Stimulated activated CD4-positive, alpha-beta T cell treated with anti-CD3 and anti-CD28 coated beads, TNF-alpha, amount 100 ng/mL, for 48 hours (primary cell): Measurements from ENCODE around the gene SMAD1.

ENCODE experiments used
- DNase-seq, 3 donors: peaks; one replicate each; pipeline ENCODE4 v3.0.0-alpha.2; 2020; ENCODE audit warnings: low read depth in 3 of 3

SMAD1 gene

DNA sequence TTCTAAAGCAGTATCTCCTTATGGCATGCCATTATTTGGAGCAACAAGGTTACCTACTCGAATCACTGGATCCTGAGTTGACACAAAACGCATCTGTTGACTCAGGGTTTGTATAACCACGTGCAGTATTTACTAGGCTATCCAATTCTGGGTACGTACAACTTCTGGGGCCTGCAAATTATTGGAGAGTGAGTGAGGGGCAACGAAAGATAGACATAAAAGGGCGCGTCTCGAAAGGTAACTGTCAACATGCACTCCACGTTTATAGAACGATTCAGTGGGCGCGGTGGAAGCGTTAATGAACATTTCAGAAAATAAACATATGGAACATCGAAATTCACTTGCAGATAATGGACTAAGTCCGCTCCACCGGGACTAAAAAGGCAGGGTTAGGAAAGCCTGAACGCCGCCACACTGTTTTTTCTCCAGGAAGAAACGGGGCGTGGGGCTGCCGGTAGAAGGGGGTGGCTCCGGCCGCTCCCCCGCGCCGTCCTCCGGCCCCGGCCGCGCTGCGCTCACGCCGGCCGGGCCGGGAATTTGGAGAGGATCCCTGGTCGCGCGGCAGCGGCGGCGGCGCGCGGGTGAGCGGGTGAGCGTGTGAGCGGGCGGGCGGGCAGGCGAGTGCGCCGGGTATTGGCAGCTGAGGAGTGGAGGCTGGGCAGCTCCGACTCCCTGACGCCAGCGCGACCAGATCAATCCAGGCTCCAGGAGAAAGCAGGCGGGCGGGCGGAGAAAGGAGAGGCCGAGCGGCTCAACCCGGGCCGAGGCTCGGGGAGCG, at the start of gene SMAD1:
Gene SMAD1 (plus strand): TSS at position 690 of the 778 bp plus-strand sequence. CDS start 32,761 bp downstream, outside the sequence.
- DNase-seq: peak in 2 of 3 donors; percentile 13 to 20

- DNase-seq: no peak
Measured at GRCh38 chr4:145433684-145434083, 48.0 kb upstream of the SMAD1 start.

GRCh38 chr4:145435646-145436045, 46.0 kb upstream of the SMAD1 start:
- no peak for DNase-seq

GRCh38 chr4:145436114-145436513, 45.5 kb upstream of the SMAD1 start:
- DNase-seq: no peak

DNA sequence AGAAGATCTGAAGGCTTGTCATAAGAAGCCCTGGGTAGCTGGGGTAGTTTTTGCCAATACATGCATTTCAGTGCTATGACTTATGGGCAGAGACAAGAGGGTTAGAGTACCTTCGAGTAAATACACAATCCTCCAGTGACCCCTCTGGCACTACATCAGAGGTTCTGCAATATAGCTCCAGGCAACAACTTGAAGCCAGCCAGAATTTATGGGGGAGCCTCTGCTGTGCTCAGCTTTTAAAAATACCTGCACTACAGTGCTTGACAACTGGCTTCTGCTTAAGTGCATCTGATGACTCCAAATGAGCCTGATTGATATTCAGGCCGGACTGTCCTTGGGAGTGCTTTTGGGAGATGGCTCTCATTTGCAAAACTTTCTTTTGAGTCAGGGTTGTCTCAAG, 44.9 kb upstream of the SMAD1 start:
- no peak for DNase-seq

GRCh38 chr4:145437466-145437865, 44.2 kb upstream of the SMAD1 start:
- no peak for DNase-seq

- DNase-seq: no peak
Measured at GRCh38 chr4:145438298-145438697, 43.4 kb upstream of the SMAD1 start.

GRCh38 chr4:145440292-145441007, 41.2 kb upstream of the SMAD1 start:
- no peak for DNase-seq

DNA sequence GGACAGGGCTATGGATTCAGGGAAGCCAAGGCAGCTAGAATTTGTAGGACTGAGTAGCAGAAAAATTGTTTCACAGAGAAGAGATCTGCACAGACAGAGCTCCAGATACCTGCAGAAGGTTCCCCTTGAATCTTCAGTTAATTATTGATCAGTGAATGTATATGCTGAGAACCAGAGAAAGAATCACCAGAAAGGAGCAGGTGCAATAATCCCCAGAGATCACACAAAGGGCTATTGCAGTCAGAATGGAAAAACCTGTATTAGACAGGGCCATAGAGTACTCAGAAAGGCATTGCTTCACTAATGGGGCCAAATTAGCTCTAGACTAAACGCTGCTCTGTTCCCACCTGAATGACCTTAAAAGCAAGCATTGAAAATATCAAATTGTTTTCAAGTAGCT, 35.5 kb upstream of the SMAD1 start:
- no peak for DNase-seq

DNA sequence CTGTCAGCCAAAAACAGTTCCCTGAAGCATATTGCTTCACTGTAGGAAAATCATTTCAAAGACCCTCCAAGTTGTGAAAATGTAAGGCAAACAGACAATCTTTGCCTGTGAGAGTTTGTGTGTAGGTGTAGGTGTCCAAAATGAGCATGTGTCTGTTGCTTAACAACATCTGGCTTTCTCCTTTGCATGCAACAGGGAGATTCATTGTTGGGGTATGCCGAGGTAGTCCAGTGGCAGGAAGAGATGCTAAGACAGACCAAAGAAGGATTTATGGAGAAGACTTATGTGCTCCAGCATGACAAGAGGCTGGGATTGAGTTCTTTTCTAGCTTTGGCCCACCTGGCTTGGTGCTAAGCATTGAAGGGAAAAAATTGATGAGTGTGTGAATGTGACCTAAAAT, 29.8 kb upstream of the SMAD1 start:
- no peak for DNase-seq

- DNase-seq: no peak
Measured at GRCh38 chr4:145452447-145453162, 29.0 kb upstream of the SMAD1 start.

GRCh38 chr4:145453163-145453520, 28.5 kb upstream of the SMAD1 start:
- DNase-seq: no peak

DNA sequence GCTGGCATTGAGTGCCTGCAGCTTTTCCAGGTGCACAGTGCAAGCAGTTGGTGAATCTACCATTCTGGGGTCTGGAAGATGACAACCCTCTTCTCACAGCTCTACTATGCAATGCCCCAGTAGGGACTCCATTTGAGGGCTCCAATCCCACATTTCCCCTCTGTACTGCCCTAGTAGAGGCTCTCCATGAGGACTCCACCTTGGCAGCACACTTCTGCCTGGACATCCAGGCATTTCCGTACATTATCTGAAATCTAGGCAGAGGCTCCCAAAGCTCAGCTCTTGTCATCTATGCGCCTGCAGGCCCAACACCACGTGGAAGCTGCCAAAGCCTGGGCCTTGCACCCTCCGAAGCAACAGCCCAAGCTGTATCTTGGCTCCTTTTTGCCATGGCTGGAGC, 8.4 kb upstream of the SMAD1 start:
- no peak for DNase-seq

DNA sequence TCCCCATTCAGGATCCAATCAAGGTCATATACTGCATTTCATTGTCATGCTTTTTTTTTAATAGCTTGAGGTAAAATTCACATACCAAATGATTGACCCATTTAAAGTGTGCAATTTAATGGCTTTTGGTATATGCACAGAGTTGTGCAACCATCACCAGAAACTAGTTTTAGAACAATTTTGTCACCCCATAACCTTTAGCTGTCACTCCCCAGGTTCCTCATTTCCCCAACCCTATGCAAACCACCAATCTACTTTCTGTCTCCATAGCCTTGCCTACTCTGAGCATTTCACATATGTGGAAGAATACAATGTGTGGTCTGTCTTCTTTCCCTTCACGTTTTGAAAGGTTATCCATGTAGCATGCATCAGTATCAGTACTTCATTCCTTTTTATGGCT, 1.4 kb upstream of the SMAD1 start:
- no peak for DNase-seq

- DNase-seq: no peak
Measured at GRCh38 chr4:145481942-145482208, 222 bp downstream of the SMAD1 start.

DNA sequence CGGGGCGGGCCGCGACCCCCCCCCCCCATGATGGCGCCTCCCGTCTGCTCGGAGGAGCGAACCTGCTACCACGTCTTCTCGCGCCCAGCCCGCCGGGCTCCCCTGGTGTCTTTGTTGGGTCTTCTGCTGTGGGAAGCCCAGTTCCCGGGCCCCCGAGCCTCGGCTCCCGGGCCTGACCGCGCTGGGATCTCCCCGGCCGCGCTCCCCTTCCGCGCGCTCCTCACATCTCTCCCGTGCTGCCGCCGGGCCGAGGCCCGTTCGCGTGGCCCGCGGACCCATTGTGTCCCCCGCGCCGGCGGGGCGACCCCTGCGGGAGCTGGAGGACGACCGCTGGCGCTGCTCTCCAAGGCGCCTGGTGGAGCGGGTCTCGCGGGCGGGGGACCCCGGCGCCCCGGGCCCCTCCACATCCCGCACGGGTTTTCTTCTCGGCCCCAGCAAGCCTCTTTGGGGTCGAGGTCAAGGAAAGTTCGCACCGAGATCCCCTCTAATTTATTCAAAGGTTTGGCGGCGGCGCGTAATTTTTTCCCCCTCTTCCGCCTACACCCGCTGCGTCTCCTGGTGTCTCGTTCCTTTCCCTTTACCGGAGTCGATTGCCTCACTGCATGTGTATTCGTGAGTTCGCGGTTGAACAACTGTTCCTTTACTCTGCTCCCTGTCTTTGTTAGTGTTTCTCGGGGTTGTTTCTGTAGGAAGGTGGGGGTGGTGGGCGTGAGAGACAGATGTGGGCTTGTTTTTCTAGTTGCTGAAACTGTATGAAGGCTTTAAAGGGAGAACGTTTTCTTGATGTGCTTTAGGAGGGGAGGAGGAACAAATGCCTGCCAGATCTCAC, 770 bp downstream of the SMAD1 start:
- DNase-seq: peak; percentile 54 to 67 (median 60)

DNA sequence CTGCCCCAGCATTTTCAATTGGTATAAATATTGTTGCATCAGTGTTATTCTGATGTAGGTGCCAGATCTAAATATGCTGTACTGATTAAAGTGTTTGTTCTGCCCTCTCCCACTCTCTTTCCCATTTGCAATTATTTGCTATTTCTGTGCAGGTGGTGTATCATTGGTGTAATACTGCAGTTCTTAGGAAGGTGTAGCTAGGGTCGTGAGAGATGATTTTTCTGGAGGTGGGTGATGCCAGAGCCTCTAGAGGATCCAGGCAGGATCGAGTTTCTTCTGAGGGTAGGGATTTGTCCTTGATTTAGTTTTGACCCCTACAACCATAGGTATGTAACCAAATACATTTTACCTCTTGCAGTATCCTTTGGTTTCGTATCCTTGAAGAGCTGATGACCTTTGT, 1.9 kb downstream of the SMAD1 start:
- DNase-seq: no peak

- DNase-seq: no peak
Measured at GRCh38 chr4:145484225-145484846, 2.7 kb downstream of the SMAD1 start.

DNA sequence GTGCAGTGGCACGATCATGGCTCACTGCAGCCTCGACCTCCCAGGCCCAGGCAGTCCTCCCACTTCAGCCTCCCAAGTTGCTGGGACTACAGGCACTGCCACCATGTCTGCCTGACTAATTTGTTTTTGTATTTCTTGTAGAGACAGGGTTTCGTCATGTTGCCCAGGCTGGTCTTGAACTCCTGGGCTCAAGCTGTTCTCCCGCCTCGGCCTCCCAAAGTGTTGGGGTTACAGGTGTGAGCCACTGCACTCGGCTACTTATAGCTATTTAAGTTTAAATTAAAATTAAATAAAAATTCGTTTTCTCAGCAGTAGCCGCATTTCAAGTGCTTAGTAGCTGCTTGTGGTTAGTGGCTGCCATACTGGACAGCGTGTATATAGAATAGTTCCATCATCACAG, 3.5 kb downstream of the SMAD1 start:
- DNase-seq: no peak

- no peak for DNase-seq
Measured at GRCh38 chr4:145486603-145487002, 5.0 kb downstream of the SMAD1 start.

DNA sequence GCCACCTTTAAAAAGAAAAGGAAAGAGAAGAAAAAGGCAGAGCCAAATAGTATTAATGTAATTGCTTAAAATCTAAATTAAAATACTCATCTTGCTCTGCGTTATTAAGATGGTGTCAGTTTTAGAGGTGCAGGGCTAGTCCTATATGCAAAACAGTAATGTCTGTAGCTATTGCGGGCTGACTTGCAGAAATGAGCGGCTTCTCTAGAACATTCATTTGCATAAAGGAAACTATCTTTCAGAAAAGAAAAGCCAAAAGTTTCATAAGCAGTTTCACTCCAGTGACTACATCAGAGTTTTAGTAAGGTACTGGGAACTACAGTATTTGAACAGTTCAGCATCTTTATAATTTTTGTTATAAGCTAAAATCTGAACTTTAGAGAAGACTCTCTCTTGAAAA, 6.0 kb downstream of the SMAD1 start:
- no peak for DNase-seq

- no peak for DNase-seq
Measured at GRCh38 chr4:145488310-145488709, 6.7 kb downstream of the SMAD1 start.
